HG02642 (cell line): ENCODE measurements around the gene CNOT2.
"Not testable (repeated sequence)": the region's sequence is repeated elsewhere in the genome, so short reads cannot be mapped to it uniquely, and the experiment has no call there.

Experiments used
- ATAC-seq: cut with Tn5 transposase; IDR thresholded peaks from one replicate; pipeline ENCODE4 v1.9.1; 2021; ENCODE audit warnings: mild to moderate bottlenecking; ENCODE audit not compliant: unreplicated experiment, poor library complexity

Gene CNOT2

DNA sequence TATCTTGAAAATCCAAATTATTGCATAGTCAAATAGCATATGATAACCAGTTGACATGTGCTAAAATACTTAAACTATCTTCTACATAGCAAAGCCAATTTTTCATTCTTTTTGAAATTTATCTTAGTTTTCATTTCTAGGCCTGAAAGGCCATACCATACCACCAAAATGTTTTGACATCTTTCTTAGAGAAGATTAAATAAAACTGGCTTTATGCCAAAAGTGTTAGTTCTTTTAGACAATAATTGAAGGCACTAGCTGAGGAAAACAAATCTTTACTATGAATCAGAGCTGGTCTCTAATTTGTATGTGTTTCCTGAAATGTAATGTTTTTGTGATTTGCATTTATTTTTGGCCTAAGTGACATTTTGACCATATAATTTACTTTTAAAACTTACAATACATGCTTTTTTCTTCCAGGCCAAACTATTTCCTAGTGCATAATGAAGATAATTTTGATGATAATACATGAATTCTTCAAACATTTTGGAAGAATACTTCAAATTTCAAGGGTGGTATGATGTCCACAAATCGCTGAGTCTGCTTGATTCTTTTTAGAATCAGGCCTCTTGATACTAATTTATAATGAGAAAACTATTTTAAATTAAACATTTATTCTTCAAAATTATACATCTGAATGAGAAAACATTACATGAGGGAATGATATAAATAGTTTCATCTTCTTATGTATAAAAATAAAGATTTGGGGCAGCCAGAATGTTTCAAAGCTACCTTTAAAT lies 116.4 kb downstream of the CNOT2 start:
- no peak for ATAC-seq

DNA sequence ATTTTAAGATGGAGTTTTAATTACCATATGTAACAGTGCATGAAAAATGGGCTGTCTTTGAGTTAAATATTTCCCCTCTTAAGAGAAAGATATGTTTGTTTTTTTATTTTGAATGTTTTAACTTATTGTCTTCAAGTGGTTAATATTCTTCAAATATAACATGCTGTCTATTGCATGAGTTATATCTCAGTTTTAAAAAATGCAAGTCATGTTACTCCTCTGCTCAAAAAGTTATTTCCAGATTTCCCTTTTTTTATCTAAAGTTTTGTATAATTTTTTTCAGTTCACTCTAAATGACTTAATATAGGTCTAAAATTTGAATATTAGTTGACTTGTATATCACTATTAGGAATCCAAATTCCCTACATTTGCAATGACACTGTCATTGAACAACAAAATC lies 117.0 kb downstream of the CNOT2 start:
- no peak for ATAC-seq

DNA sequence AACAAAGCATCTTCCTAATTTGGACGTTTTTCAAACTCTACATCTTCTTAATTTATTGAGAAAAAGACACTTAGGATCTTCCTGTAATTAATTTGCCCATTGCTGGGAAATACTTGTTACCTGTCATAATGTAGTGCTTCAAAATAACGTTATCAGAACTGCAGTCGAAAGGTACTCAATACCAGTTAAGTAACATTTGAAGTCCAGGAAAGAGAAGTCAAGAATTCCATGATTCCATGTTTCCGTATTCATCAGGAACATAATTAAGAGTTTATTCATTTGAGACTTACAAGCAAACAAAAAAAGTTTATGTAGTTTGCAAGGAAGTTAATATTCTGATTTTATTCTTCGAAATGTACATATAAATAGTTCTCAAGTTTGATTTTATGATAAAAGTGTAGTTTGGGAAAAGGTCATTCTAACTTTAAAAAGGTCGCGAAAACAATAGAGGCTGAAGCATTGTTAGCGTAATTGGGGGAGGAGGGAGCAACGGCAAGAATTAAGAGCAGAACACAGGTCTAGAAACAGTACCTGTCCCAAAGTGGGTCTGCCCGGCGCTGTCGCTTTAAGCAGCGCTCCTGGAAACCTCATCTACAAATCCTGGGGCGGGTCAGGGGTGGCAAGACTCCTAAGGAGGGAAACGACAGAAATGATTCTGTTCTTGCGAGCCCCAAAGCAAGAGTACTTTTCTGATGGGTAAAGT lies 121.6 kb downstream of the CNOT2 start:
- no peak for ATAC-seq

DNA sequence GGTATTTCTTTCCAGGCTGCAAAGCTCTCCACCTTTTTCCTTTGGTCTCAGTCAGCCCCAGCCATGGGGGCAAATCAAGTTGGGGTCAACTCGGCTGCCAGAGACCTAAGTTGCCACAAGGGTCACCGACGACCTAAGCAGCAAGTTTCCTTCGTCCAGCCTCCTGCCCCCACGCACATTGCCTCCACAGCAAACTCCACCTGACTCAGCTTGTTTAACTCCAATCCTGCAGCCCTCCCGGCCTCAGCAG lies 122.1 kb downstream of the CNOT2 start:
- no peak for ATAC-seq

DNA sequence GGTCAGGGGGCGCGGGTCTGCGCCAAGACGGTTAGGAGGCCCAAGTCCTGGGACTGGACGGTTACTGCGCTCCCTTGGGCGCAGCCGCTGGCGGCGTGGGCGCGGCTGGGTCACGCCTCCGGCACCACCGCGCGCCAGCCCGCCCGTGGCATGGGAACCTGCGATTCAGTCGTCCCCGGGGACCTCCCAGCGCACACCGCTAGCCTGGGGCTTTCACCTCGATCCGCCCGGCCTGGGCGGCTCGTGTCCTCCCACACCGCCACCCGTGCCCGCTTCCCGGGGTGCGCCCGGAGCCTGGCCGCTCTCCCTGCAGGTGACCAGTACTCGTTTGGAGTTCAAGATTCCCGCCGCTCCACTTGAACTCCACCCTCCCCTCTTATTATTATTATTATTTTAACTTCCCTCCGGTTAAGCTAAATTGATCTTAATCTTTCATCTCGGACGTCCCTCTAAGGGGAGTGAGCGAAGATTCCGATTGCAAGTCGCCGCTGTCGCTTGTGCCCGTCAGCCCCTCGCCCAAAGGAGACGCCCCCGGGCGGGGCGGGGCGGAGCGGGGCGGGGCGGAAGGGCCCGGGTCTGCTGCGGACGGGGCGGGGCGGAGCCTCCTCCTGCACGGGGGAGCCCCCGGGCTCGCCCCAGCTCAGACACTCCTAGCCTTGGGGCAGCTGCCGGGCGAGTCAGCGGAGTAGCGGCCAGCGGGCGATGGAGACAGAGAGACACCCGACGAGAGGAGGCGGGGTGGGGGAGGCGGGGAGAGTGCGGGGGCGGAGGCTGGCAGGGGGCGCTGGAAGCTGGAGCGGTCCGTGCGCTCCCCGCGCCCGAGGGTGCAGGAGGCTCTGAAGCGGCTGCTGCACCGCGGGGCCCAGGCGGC lies 122.7 kb downstream of the CNOT2 start, which contains the start of gene KCNMB4:
TSS of gene KCNMB4 (plus strand) at position 643 of the 871 bp plus-strand sequence. CDS start 445 bp downstream, outside the sequence.
- ATAC-seq, result peak; percentile 90

DNA sequence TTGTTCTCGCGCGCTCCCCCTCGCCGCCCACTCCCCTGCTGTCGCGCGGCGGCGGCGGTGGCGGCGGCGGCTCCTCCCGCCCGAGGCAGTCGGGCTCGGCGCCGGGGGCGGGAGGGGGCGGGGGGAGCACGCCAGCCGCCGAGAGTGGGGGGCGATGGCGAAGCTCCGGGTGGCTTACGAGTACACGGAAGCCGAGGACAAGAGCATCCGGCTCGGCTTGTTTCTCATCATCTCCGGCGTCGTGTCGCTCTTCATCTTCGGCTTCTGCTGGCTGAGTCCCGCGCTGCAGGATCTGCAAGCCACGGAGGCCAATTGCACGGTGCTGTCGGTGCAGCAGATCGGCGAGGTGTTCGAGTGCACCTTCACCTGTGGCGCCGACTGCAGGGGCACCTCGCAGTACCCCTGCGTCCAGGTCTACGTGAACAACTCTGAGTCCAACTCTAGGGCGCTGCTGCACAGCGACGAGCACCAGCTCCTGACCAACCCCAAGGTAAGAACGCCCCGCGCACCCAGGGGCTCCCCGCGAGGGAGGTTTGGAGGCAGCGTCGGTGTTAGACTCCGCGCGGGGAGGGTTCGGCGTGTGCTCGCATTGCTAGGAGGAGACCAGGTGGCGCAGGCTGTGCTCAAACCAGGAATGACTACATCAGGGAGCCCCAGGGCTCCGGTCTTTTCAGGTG lies 123.5 kb downstream of the CNOT2 start:
- ATAC-seq, result peak; percentile 45

DNA sequence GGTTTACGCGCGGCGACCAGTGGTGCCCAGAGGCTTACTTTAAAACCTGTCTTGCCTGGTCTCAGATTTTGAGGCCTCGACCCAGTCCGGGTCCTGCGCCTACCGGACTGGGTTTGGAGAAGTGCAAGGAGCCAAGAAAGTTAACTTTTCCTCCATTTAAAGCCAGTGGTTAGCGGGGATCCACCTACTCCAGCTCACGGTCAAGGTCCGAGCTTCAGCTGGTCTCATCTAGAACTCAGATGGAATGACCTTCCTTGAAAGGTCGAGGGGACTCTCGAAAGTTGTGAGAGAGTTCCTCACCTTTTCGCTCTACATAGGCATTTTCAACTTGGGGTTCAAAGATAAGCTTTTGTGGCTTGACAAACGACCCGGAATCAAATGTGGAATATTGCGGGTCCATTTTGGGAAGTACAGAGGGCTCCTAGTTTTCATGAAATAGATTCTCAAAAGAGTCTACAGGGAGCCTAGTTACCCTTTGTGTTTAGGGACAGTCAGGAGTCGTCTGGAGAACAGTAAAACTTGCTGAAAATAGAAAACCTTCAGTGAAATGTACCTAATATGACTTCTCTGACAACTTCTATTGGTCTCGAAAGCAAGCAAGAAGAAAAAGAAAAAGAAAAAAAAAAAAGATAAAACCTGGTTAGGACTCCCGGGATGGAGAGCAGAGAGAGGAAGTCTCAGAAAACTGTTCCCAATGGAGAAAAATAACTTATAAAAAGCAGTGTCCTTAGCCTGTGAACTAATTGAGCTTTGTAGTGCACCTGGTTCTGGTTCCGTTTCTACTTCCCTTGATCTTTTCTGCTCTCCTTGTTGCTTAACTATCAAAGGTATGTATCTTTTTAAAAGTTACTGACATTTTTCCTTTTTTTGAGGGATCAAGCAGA lies 124.3 kb downstream of the CNOT2 start:
- no peak for ATAC-seq

DNA sequence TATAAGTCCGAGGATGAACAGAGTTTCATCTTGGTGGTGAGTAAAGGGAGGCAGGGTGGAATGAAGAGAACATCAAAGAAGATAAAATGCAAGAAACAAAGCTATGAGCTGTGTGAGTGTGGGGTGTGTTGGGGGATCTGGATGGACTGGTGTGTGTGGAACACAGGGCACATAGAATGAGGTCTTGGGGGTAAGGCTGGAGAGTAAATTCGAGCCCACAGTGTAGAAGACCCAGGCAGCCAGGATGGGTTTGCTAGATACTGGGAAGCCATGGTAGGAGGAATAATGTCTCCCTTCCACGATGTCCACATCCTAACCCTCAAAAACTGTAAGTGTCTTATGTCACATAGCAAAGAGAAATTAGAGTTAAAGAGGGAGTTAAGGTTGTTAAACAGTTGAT lies 129.6 kb downstream of the CNOT2 start:
- ATAC-seq, result no peak

DNA sequence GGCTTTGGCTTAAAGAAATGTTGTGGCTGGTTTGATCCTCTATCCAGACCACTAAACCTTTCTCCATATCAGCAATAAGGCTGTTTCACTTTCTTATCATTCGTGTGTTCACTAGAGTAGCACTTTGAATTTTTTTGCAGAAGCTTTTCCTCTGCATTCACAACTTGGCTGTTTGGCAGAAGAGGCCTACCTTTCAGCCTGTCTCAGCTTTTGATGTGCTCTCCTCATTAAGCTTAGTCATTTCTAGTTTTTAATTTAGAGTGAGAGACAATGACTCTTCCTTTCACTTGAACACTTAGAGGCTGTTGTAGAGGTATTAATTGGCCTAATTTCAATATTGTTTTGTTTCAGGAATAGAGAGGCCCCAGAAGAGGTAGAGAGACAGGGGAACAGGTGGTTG lies 136.6 kb downstream of the CNOT2 start:
- no peak for ATAC-seq

DNA sequence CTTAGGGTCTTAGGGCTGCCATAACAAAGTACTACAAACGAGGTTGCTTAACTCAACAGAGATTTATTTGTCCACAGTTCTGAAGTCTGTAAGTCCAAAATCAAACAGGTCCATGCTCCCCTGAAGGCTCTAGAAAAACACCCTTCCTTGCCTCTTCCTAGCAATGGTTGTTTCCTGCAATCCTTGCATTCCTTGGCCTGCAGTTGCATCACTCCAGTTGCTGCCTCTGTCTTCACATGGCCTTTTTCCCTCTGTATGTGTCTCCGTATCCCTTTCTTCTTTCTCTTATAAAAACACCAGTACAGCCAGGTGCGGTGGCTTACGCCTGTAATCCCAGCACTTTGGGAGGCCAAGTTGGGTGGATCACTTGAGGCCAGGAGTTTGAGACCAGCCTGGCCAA lies 140.3 kb downstream of the CNOT2 start:
- ATAC-seq, result no peak

DNA sequence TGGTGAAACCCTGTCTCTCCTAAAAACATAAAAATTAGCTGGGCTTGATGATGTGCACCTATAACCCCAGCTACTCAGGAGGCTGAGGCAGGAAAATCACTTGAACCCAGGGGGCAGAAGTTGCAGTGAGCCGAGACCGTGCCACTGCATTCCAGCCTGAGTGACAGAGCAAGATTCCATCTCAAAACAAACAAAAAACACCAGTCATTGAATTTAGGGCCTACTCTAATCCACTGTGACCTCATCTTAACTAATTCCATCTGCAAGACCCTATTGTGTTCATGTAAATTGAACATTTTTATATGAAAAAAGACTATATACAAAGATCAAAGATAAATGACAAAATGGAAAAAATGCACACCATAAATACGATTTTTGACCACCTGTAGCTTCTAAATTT lies 140.7 kb downstream of the CNOT2 start:
- ATAC-seq, result no peak

DNA sequence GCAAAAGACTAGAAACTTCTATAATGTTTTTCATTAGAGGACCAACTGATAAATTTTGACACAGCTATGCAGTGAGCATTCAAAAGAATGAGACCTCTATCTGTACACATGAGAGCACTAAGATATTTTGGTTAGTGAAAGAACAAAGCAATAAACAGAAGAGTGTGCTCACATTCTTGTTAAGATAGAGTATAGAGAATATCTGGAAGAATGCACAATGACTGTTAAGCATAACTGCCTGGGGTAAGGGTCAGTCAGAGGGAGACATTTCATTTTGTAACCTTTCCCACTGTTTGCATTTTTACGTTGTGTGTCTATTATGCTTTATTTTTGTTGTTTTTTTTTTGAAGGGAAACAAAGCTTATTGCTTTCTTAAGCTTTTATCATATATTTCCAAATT lies 143.5 kb downstream of the CNOT2 start:
- ATAC-seq, result no peak

DNA sequence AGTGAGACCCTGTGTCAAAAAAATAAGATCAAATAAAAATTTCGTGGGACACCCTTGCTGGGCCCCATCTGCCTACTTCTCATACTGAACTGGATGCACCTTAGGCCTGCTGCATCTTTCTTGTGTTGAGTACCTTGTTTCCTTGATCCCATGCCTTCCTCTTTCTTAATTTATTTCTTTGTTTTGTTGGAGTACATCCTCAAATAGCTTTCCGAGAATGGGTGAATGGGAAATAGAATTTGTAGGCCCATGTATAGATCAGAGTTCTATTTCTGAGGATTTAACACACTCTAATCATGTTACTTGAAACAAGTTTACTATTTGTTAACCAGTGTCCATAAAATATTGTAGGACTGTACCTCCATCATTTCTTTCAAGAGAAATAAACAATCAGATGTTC lies 146.4 kb downstream of the CNOT2 start:
- ATAC-seq, result no peak

DNA sequence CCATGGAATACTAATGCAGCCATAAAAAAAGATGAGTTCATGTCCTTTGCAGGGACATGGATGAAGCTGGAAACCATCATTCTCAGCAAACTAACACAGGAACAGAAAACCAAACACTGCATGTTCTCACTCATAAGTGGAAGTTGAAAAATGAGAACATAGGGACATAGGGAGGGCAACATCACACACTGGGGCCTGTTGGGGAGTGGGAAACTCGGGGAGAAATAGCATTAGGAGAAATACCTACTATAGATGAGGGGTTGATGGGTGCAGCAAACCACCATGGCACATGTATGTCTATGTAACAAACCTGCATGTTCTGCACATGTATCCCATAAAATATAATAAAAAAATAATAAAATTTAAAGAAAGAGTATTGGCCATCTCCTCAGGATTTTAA lies 149.4 kb downstream of the CNOT2 start:
- ATAC-seq, result not testable (repeated sequence)

DNA sequence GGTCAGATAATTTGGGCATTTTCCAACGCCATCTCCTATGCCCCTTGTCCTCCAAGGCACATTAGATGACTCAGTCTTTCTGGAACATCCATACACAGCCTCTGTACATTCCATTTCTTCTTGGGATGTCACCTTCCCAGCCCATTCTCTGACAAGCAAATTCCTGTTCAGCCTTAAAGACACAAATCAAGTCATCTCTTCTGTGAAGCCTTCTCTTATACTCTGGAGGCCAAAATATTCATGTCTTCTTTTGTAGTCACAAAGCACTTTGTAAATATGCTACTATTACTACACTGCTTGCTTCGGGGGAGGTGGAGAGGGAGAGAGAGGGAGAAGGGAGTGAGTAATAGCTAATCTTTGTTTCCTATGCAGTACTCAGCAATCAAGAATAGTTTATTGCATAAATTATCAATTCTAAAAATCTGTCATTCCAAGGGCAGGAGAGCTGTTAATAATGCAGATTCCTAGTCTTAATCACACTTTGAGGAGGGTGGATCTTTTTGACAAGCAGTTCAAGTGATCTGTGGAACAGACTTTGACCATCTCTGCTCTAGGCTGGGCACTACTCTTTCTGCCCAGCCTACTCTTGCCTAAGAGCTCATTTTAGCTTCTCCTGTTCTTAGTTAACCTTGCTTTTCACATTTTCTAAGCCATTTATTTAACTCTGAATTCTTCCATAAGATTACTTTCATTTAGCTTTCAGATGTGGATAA lies 150.7 kb downstream of the CNOT2 start:
- ATAC-seq, result no peak

DNA sequence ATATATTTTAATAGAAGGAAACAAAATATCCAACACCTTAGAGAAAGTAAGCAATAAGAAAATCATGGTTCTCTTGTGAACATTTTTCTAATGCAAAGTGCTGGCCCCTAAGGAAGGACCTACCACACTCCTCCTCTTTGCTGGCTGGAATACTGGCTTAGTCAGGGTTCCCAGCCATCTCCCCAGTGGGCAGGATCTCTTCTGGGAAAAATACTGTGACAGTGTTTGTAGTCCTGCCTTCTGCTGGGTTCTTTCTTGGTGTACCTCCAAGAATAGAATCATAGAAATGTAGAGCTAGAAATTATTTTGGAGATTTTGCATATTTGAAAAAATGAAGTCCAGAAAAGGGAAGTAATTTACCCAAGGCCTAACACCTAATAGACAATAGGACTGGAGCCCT lies 154.8 kb downstream of the CNOT2 start:
- ATAC-seq, result no peak

DNA sequence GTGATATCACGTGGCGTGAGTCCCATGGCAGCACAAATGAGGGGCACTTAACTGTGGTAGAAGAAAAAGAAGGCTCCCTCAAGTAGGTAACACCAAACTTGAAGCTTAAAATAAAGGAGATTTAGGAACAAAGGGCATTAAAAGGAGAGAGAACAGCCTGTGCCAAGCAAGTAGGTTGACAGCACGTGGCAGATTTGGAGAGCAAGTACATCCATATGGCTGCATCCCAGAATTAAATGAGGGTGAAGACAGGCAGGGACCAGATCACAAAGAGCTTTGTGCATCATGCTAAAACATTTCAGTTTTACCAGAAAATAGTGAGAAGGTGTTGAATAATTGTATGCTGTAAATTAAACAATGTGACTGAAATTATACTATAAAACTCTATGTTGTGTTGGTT lies 155.6 kb downstream of the CNOT2 start:
- no peak for ATAC-seq

DNA sequence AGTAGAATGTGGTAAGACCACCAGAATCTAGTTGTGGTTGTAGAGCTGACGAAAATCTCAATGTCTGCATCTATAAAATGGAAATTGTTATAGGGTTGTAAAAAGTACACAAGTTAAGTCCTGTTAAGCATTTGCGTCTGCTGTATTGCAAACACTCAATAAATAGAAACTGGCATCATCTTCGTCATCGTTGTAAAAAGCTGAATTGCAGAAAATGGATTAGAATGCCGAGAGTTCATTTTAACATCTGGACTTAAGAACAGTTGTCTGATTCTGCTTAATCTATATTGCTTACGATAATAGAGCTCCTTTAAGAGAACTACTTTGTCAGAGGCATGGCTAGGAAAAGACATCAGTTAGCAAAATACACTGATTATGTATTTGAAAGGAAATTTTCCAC lies 156.1 kb downstream of the CNOT2 start:
- no peak for ATAC-seq

DNA sequence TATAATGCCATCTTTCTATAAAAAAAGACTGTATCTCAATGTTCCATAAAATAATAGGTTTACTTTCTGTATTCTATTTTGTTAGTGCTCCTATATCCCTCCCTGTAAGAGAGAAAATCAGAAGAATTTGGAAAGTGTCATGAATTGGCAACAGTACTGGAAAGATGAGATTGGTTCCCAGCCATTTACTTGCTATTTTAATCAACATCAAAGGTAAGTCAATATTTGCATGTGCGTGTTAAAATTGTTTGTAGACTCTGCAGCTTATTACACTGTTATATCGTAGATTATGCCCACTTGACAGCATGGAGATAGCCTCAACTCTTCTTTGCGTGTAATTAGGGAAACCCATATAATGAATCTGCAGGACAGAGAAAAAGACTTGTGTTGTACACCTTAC lies 156.9 kb downstream of the CNOT2 start:
- ATAC-seq, result no peak
